ENCODE data around the gene MYH10. TPM values are rescaled to one million over a fixed set of nuclear protein-coding genes. Genes with fewer than 3 reads are reported as not detected.

The MYH10 gene
- total and polyA plus RNA-seq, 9 of the 15 experiments (the other 6 are each of a cell fraction or from before 2014, with no cell fraction given): 16.3 to 95.3 (median 39.7) TPM

GRCh38 chr17:8621585-8621984, 8.9 kb downstream of the MYH10 start:
- Histone ChIP-seq H3K4me3 (no peak overlapping the region), H3K9ac (ENCODE audit: insufficient read depth in 1 of 2, low read depth in 2 of 2, low read length in 2 of 2) (no peak overlapping the region), H3K4me2 (ENCODE audit: insufficient read depth, low read length) (no peak overlapping the region), H3K27ac (ENCODE audit: extremely low read depth, low read depth, low read length) (no peak overlapping the region), H3K9me1 (ENCODE audit: control insufficient read depth, insufficient read depth, low read length) (no peaks in the 10 kb centered on the region), H2AFZ (ENCODE audit: low read depth, low read length) (no peak overlapping the region), H3K4me1 (replicated peaks in 1 of 2; ENCODE audit: control insufficient read depth in 2 of 2, insufficient read depth in 2 of 2, low read length in 2 of 2) (no peaks in the 10 kb centered on the region; a peak in 3 of 5 replicates), H3K36me3 (ENCODE audit: control insufficient read depth, insufficient read depth, low read length) (peaks cover 70% of the 10 kb centered on the region), H3K79me2 (ENCODE audit: control insufficient read depth, insufficient read depth, low read length) (peaks cover 97% of the 10 kb centered on the region), H4K20me1 (replicated peaks; ENCODE audit: control insufficient read depth, insufficient read depth, low read length) (peaks cover 16% of the 10 kb centered on the region; the same call in 1 of the 2 replicates), H3K27me3 (ENCODE audit: control insufficient read depth in 2 of 2, insufficient read depth in 2 of 2, low read length in 2 of 2) (no peaks in the 10 kb centered on the region), H3K9me3 (replicated peaks; ENCODE audit: control insufficient read depth, insufficient read depth, low read depth, low read length) (peaks cover 2% of the 10 kb centered on the region; the same call in 1 of the 2 replicates)
- BruUV-seq (replicated peaks): no TSS peak
- DNase-seq (ENCODE audit: extremely low read depth in 1 of 4, low spot score in 3 of 4) (peak in 2 of 4 experiments; percentile 11), ATAC-seq (peak; percentile 34; the same call in 1 of the 3 replicates), FAIRE-seq (no peak)
- TF ChIP-seq ZNF436 (CRISPR knock-in tag; IDR thresholded peaks at IDR 0.05): no peak
- TF ChIP-seq ZC3H4 (CRISPR knock-in tag; IDR thresholded peaks at IDR 0.05; ENCODE audit: borderline replicate concordance): no peak
- no peak for TF ChIP-seq MECOM (CRISPR knock-in tag; IDR thresholded peaks at IDR 0.05)
- TF ChIP-seq, protein P1, sequence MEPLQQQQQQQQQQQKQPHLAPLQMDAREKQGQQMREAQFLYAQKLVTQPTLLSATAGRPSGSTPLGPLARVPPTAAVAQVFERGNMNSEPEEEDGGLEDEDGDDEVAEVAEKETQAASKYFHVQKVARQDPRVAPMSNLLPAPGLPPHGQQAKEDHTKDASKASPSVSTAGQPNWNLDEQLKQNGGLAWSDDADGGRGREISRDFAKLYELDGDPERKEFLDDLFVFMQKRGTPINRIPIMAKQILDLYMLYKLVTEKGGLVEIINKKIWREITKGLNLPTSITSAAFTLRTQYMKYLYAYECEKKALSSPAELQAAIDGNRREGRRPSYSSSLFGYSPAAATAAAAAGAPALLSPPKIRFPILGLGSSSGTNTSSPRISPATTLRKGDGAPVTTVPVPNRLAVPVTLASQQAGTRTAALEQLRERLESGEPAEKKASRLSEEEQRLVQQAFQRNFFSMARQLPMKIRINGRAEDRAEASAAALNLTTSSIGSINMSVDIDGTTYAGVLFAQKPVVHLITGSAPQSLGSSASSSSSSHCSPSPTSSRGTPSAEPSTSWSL (CRISPR knock-in tag; IDR thresholded peaks at IDR 0.05; ENCODE audit: borderline replicate concordance): no peak
- no peak for TF ChIP-seq MCM3 (IDR thresholded peaks at IDR 0.05)
- no peak for TF ChIP-seq ZBTB7A (IDR thresholded peaks at IDR 0.05; ENCODE audit: borderline replicate concordance, control insufficient read depth, low read depth, low read length)
- TF ChIP-seq MIER1 (IDR thresholded peaks at IDR 0.05; ENCODE audit: low read depth): no peak
- intact Hi-C loops (cut with micrococcal nuclease) (no loop called here), in situ Hi-C loops (cut with MboI) (no loop called here)
- CTCF ChIA-PET (ENCODE audit: low intra/inter-chr PET ratio): no interaction called here
- POLR2A ChIA-PET: interaction anchor here (1.4 kb wide), 1 partner anchor 10 kb away, joined by 3 read pairs; no protein-coding TSS in a partner anchor
- WGBS (ENCODE audit: insufficient coverage, low coverage, missing lambda C conversion rate): 27% methylated on average over 3 of the region's 3 CpGs

All from K562 (cell line).